ENCODE data around the gene WDR93. TPM values are rescaled to one million over a fixed set of nuclear protein-coding genes. Genes with fewer than 3 reads are reported as not detected.

Gene WDR93
- total and polyA plus RNA-seq, 4 donors, result 0.08 TPM; not detected in 2

- no peaks in the 10 kb centered on the region for H3K27me3 ChIP-seq (ENCODE audit: control insufficient read depth in 4 of 4, insufficient read depth in 4 of 4, low read length in 3 of 4)
- WGBS, result 88% methylated on average over 2 of the region's 2 CpGs
- no peak overlapping the region for H3K9ac ChIP-seq (ENCODE audit: low read depth in 1 of 2, low read length in 2 of 2)
- TF ChIP-seq REST (IDR thresholded peaks at IDR 0.05) (no peak), FOXA1 (IDR thresholded peaks at IDR 0.05) (no peak), MAX (IDR thresholded peaks at IDR 0.05) (no peak), RAD21 (IDR thresholded peaks at IDR 0.05) (no peak), NR2F2 (IDR thresholded peaks at IDR 0.05) (no peak), CTCF (IDR thresholded peaks at IDR 0.05; ENCODE audit: low read depth, low read length, missing input control) (no peak)
- H3K4me1 ChIP-seq (ENCODE audit: control insufficient read depth in 4 of 4, insufficient read depth in 4 of 4, low read length in 3 of 4), result peaks cover 0 to 2% (median 0%) of the 10 kb centered on the region in 4 donors
- H3K27ac ChIP-seq (ENCODE audit: low read depth in 1 of 2, low read length in 2 of 2), result no peak overlapping the region
- H3K36me3 ChIP-seq (ENCODE audit: control insufficient read depth in 4 of 4, insufficient read depth in 3 of 4, low read depth in 1 of 4, low read length in 3 of 4), result no peaks in the 10 kb centered on the region
- no peak overlapping the region for H3K4me3 ChIP-seq (ENCODE audit: low read depth in 1 of 3, low read length in 3 of 3)
- DNase-seq (ENCODE audit: low spot score), result no peak
- no peaks in the 10 kb centered on the region for H3K9me3 ChIP-seq (ENCODE audit: control insufficient read depth in 4 of 4, low read length in 3 of 4)
These were observed 30.1 kb upstream of the WDR93 start for GRCh38 chr15:89660556-89660955.

- Histone ChIP-seq H3K9ac (ENCODE audit: low read depth in 1 of 2, low read length in 2 of 2) (no peak overlapping the region), H3K27ac (ENCODE audit: low read depth in 1 of 2, low read length in 2 of 2) (no peak overlapping the region), H3K9me3 (ENCODE audit: control insufficient read depth in 4 of 4, low read length in 3 of 4) (no peaks in the 10 kb centered on the region), H3K4me3 (ENCODE audit: low read depth in 1 of 3, low read length in 3 of 3) (no peak overlapping the region), H3K36me3 (ENCODE audit: control insufficient read depth in 4 of 4, insufficient read depth in 3 of 4, low read depth in 1 of 4, low read length in 3 of 4) (peaks cover 0 to 2% (median under 1%) of the 10 kb centered on the region in 4 donors), H3K27me3 (ENCODE audit: control insufficient read depth in 4 of 4, insufficient read depth in 4 of 4, low read length in 3 of 4) (no peaks in the 10 kb centered on the region), H3K4me1 (ENCODE audit: control insufficient read depth in 4 of 4, insufficient read depth in 4 of 4, low read length in 3 of 4) (peaks cover 0 to 2% (median 0%) of the 10 kb centered on the region in 4 donors)
- no peak for DNase-seq (ENCODE audit: low spot score)
- TF ChIP-seq ATF3 (IDR thresholded peaks at IDR 0.05) (no peak), TAF1 (conservative IDR thresholded peaks at IDR 0.05) (no peak), FOXA2 (IDR thresholded peaks at IDR 0.05) (no peak), NR2F2 (IDR thresholded peaks at IDR 0.05) (no peak), CTCF (IDR thresholded peaks at IDR 0.05; ENCODE audit: low read depth, low read length, missing input control) (no peak), HNF4G (IDR thresholded peaks at IDR 0.05) (no peak), GABPA (IDR thresholded peaks at IDR 0.05 in 1 of 2, conservative IDR thresholded peaks at IDR 0.05 in 1 of 2) (no peak), REST (IDR thresholded peaks at IDR 0.05) (no peak), RXRA (IDR thresholded peaks at IDR 0.05) (no peak), JUND (IDR thresholded peaks at IDR 0.05) (no peak), EGR1 (IDR thresholded peaks at IDR 0.05; ENCODE audit: low read depth in 2 of 2) (no peak), MAX (IDR thresholded peaks at IDR 0.05) (no peak)
- 64% methylated on average over 11 of the region's 11 CpGs for WGBS
These were observed 27.6 kb upstream of the WDR93 start for GRCh38 chr15:89662893-89663626.
